HCT116 (cell line): ENCODE measurements around the gene IL26. TPM values are rescaled to one million over a fixed set of nuclear protein-coding genes. Genes with fewer than 3 reads are reported as not detected.

Experiments used
- ATAC-seq: fragments of 200-7000 bp; cut with Tn5 transposase; 2 replicates; pipeline ENCODE4 v1.9.1; 2020; ENCODE audit warnings: mild to moderate bottlenecking, moderate library complexity
- BruUV-seq: library from RNA; stranded (reverse); fragments of 400-500 nt; replicated peaks from 2 replicates; lab custom pipeline; 2021; lab: Mats Ljungman, UMichigan
- CTCF ChIA-PET: fragments of 300-600 bp; sonication (Branson Sonifier 250); formaldehyde crosslinking; loops from one replicate; lab custom pipeline; 2021; ENCODE audit warnings: antibody characterized with exemption; lab: Charles Lee
- POLR2A ChIA-PET: fragments of 300-600, 350-600 bp; sonication (Branson Sonifier 250); formaldehyde crosslinking; loops from one replicate; lab custom pipeline; 2021; ENCODE audit warnings: antibody characterized with exemption; lab: Charles Lee
- RAD21 ChIA-PET, 2 experiments: fragments of 300-600 bp; sonication (Branson Sonifier 250); formaldehyde crosslinking; loops; one replicate each; lab custom pipeline; 2023; ENCODE audit warnings: low total read pairs in 2 of 2; ENCODE audit not compliant: uncharacterized antibody in 2 of 2, unreplicated experiment in 2 of 2, low non-redundant PET in 1 of 2; lab: Charles Lee
- DNase-seq: peaks from one replicate; pipeline ENCODE4 v3.0.0-alpha.2; 2010; ENCODE audit warnings: low read depth, low spot score
- H2AFZ ChIP-seq: fragments of 200-600 bp; shearing (Covaris generic), sonication (generic); 2 replicates; pipeline ENCODE4 v1.6.1; 2017; ENCODE audit warnings: low read depth, mixed run types, mixed read lengths, antibody characterized with exemption, low read length; ENCODE audit not compliant: poor library complexity, severe bottlenecking
- H3K27ac ChIP-seq: 2 replicates; pipeline ENCODE4 v1.5.1; 2012; ENCODE audit warnings: low read depth, low read length
- H3K27me3 ChIP-seq: fragments of 200-600 bp; sonication (generic); 2 replicates; pipeline ENCODE4 v1.6.1; 2016; ENCODE audit warnings: mixed run types, low read length, mixed read lengths; ENCODE audit not compliant: insufficient read depth
- H3K36me3 ChIP-seq, 2 experiments: fragments of 200-500 bp in 1 of 2; fragments of 200-600 bp in 1 of 2; sonication (Bioruptor generic) in 1 of 2; sonication (generic) in 1 of 2; 2 replicates each; pipeline versions ENCODE4 v1.5.1 to v1.6.1; 2014 to 2016; ENCODE audit warnings: low read length in 2 of 2, inconsistent platforms in 1 of 2, mixed read lengths in 1 of 2, mixed run types in 1 of 2; ENCODE audit not compliant: insufficient read depth in 2 of 2, control insufficient read depth in 1 of 2
- H3K4me1 ChIP-seq, 2 experiments: fragments of 200-600 bp in 1 of 2; sonication (generic) in 1 of 2; 2 replicates each; pipeline versions ENCODE4 v1.5.1 to v1.6.1; 2012 to 2017; ENCODE audit warnings: low read length in 2 of 2, inconsistent platforms in 1 of 2, mild to moderate bottlenecking in 1 of 2, mixed read lengths in 1 of 2, mixed run types in 1 of 2, moderate library complexity in 1 of 2; ENCODE audit not compliant: insufficient read depth in 2 of 2, control insufficient read depth in 1 of 2
- H3K4me2 ChIP-seq: fragments of 200-600 bp; sonication (generic); 2 replicates; pipeline ENCODE4 v1.6.1; 2017; ENCODE audit warnings: mixed run types, low read length, mixed read lengths
- H3K4me3 ChIP-seq, 2 experiments: fragments of 200-600 bp in 1 of 2; sonication (generic) in 1 of 2; replicated peaks in 1 of 2; 2 replicates each; pipeline ENCODE4 v1.5.1; 2011 to 2016; ENCODE audit warnings: low read length in 2 of 2, control low read depth in 1 of 2, low read depth in 1 of 2, mild to moderate bottlenecking in 1 of 2, mixed read lengths in 1 of 2, mixed run types in 1 of 2
- H3K79me2 ChIP-seq: fragments of 200-600 bp; sonication (generic); 2 replicates; pipeline ENCODE4 v1.6.1; 2017; ENCODE audit warnings: mild to moderate bottlenecking, mixed run types, low read length, moderate library complexity, mixed read lengths; ENCODE audit not compliant: insufficient read depth
- H3K9ac ChIP-seq: fragments of 200-600 bp; sonication (generic); 2 replicates; pipeline ENCODE4 v1.6.1; 2016; ENCODE audit warnings: low read length, mixed read lengths
- H3K9me2 ChIP-seq: fragments of 200-600 bp; sonication (generic), shearing (Covaris generic); 2 replicates; pipeline ENCODE4 v1.6.1; 2017; ENCODE audit warnings: mixed run types, mild to moderate bottlenecking, moderate library complexity; ENCODE audit not compliant: insufficient read depth
- H3K9me3 ChIP-seq, 2 experiments: fragments of 200-500 bp in 1 of 2; fragments of 200-600 bp in 1 of 2; sonication (Bioruptor generic) in 1 of 2; sonication (generic) in 1 of 2; 2 replicates each; pipeline ENCODE4 v1.6.1; 2014 to 2017; ENCODE audit warnings: low read length in 2 of 2, mixed read lengths in 2 of 2, inconsistent platforms in 1 of 2, low read depth in 1 of 2, mild to moderate bottlenecking in 1 of 2, mixed run types in 1 of 2, moderate library complexity in 1 of 2; ENCODE audit not compliant: control insufficient read depth in 1 of 2, insufficient read depth in 1 of 2
- H4K20me1 ChIP-seq: fragments of 200-600 bp; sonication (generic), shearing (Covaris generic); 2 replicates; pipeline ENCODE4 v1.6.1; 2017; ENCODE audit warnings: mixed run types, mild to moderate bottlenecking, moderate library complexity; ENCODE audit not compliant: insufficient read depth
- CBX3 ChIP-seq: IDR thresholded peaks from 2 replicates; pipeline ENCODE4 v1.6.1; 2012; ENCODE audit warnings: low read depth
- CTCF ChIP-seq, 3 experiments: fragments of 200-600 bp in 1 of 3; sonication (generic) in 1 of 3; IDR thresholded peaks in 2 of 3; conservative IDR thresholded peaks in 1 of 3; 2 replicates each; pipeline ENCODE4 v1.5.1; 2012 to 2017; ENCODE audit warnings: low read depth in 2 of 3, low read length in 2 of 3, antibody characterized with exemption in 1 of 3, borderline replicate concordance in 1 of 3, control low read depth in 1 of 3, mild to moderate bottlenecking in 1 of 3, mixed read lengths in 1 of 3, mixed run types in 1 of 3, moderate library complexity in 1 of 3; ENCODE audit not compliant: insufficient read depth in 1 of 3
- EZH2phosphoT487 ChIP-seq: fragments of 200-600 bp; IDR thresholded peaks from 2 replicates; pipeline ENCODE4 v1.6.1; 2018; ENCODE audit warnings: antibody characterized with exemption, borderline replicate concordance
- JUND ChIP-seq: IDR thresholded peaks from 2 replicates; pipeline ENCODE4 v1.6.1; 2012
- TCF7L2 ChIP-seq: IDR thresholded peaks from 2 replicates; pipeline ENCODE4 v1.7.0; 2011; ENCODE audit warnings: borderline replicate concordance, inconsistent platforms; ENCODE audit not compliant: insufficient read depth, insufficient read length; ENCODE audit errors: extremely low read depth
- YY1 ChIP-seq: IDR thresholded peaks from 2 replicates; pipeline ENCODE4 v1.6.1; 2011; ENCODE audit warnings: low read length, low read depth, moderate library complexity, mild to moderate bottlenecking; ENCODE audit not compliant: insufficient replicate concordance; ENCODE audit errors: extremely low read depth
- ZFX ChIP-seq: fragments of 450-650 bp; IDR thresholded peaks from 2 replicates; pipeline ENCODE4 v1.6.1; 2017
- intact Hi-C: fragments of 100-400 bp; cut with micrococcal nuclease; formaldehyde crosslinking; loops from 2 replicates; pipeline ENCODE4 v1.10.0; 2022
- total RNA-seq: library from RNA; stranded (reverse); gene quantifications from one replicate; pipeline ENCODE4 v1.2.1, GENCODE V29; 2021; ENCODE audit not compliant: unreplicated experiment
- TF ChIP-seq, protein P1 (sequence below): IDR thresholded peaks from 2 replicates; pipeline ENCODE4 v1.6.1; 2012; ENCODE audit warnings: low read depth

Gene IL26
- total RNA-seq, 1 experiment from 2014 or later, result not detected

DNA sequence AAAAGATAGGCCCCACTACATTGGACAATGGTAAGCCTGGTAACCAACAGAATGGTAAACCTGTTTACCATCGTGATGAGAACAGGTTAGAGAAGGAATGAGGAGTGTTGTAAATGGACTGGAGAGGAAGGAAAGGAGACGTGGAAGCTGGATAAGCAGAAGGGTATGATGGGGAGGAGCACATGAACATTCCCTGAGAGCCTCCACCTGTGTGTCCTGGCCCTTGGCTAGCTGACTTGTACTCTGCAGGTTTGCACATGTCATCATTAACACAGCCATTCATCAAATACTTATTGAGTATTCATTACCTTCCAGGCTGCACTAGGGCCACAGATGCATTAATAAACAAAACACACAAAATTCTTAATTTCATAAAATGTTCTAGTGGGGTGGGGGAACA lies 4.3 kb upstream of the IL26 start (continued):
- TF ChIP-seq CTCF (IDR thresholded peaks at IDR 0.05 in 2 of 3, conservative IDR thresholded peaks at IDR 0.05 in 1 of 3; ENCODE audit: borderline replicate concordance in 1 of 3, insufficient read depth in 1 of 3, low read depth in 2 of 3, low read length in 2 of 3) (no peak), JUND (no peak), YY1 (no peak), ZFX (no peak)
- TF ChIP-seq, protein P1, sequence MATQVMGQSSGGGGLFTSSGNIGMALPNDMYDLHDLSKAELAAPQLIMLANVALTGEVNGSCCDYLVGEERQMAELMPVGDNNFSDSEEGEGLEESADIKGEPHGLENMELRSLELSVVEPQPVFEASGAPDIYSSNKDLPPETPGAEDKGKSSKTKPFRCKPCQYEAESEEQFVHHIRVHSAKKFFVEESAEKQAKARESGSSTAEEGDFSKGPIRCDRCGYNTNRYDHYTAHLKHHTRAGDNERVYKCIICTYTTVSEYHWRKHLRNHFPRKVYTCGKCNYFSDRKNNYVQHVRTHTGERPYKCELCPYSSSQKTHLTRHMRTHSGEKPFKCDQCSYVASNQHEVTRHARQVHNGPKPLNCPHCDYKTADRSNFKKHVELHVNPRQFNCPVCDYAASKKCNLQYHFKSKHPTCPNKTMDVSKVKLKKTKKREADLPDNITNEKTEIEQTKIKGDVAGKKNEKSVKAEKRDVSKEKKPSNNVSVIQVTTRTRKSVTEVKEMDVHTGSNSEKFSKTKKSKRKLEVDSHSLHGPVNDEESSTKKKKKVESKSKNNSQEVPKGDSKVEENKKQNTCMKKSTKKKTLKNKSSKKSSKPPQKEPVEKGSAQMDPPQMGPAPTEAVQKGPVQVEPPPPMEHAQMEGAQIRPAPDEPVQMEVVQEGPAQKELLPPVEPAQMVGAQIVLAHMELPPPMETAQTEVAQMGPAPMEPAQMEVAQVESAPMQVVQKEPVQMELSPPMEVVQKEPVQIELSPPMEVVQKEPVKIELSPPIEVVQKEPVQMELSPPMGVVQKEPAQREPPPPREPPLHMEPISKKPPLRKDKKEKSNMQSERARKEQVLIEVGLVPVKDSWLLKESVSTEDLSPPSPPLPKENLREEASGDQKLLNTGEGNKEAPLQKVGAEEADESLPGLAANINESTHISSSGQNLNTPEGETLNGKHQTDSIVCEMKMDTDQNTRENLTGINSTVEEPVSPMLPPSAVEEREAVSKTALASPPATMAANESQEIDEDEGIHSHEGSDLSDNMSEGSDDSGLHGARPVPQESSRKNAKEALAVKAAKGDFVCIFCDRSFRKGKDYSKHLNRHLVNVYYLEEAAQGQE, result no peak

GRCh38 chr12:68227356-68227755 lies 1.7 kb upstream of the IL26 start:
- intact Hi-C loops, result no loop called here
- no peaks in the 10 kb centered on the region for H4K20me1 ChIP-seq
- DNase-seq, result no peak
- H2AFZ ChIP-seq, result no peak overlapping the region
- H3K27ac ChIP-seq, result no peak overlapping the region
- H3K4me2 ChIP-seq, result no peak overlapping the region
- BruUV-seq, result no TSS peak
- no peak for ATAC-seq
- H3K9ac ChIP-seq, result no peak overlapping the region
- peaks cover 0 to 8% of the 10 kb centered on the region in 2 experiments; a peak in 1 of 4 replicates for H3K4me1 ChIP-seq
- H3K79me2 ChIP-seq, result no peaks in the 10 kb centered on the region
- no peaks in the 10 kb centered on the region for H3K27me3 ChIP-seq
- H3K36me3 ChIP-seq, result no peaks in the 10 kb centered on the region
- H3K4me3 ChIP-seq, result no peak overlapping the region
- ChIA-PET CTCF (no interaction called here), RAD21 (no interaction called here), POLR2A (no interaction called here)
- H3K9me2 ChIP-seq, result no peaks in the 10 kb centered on the region
- no peak for TF ChIP-seq TCF7L2
- TF ChIP-seq, protein P1, result no peak
- TF ChIP-seq CBX3, result no peak
- TF ChIP-seq EZH2phosphoT487, result no peak
- no peaks in the 10 kb centered on the region for H3K9me3 ChIP-seq
